ENCODE measurements around the gene MAN1A1.

DNA sequence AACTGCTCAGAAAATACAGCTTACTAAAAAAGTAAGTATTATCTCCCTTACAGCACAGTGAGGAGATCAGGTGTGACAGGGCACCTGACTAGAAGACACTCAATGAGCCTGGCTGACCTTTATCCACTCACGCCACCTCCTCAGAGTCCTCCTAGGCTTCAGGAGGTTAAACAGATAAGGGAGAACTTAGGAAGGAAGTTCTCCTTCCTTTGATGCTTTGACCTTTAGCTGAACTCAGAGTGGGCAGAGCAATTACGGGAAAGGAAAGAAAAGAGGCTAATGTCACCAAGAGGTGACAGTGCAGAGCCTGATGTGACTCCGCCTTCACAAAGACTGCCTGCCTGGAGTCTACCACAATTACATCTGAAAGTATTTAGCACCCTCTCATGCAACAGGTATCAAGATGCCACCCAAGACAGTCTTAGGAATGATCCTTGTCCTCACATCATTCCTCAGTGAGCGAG, 36.7 kb downstream of the MAN1A1 start:
- no peak for TF ChIP-seq EZH2 (IDR thresholded peaks at IDR 0.05)
- no peak for TF ChIP-seq POLR2AphosphoS5 (IDR thresholded peaks at IDR 0.05; ENCODE audit: borderline replicate concordance, low read depth, low read length)
- no peak for TF ChIP-seq FOXP2 (optimal IDR thresholded peaks at IDR 0.05; ENCODE audit: control extremely low read depth, extremely low read length, insufficient read depth)

Data from SK-N-MC (cell line).